HepG2 (cell line): Measurements from ENCODE around the gene MAP2K2. TPM values are rescaled to one million over a fixed set of nuclear protein-coding genes. Genes with fewer than 3 reads are reported as not detected.

Source experiments
- ATAC-seq: fragments of 200-7000 bp; cut with Tn5 transposase; 3 replicates; pipeline ENCODE4 v1.9.1; 2020; ENCODE audit warnings: mild to moderate bottlenecking, moderate library complexity
- BruUV-seq: library from RNA; stranded (reverse); fragments of 400-500 nt; replicated peaks from 2 replicates; lab custom pipeline; 2021; lab: Mats Ljungman, UMichigan
- CTCF ChIA-PET: fragments of 300-600 bp; formaldehyde crosslinking; extraction: SDS; loops from one replicate; lab custom pipeline; 2021; ENCODE audit warnings: low total read pairs, inconsistent platforms, low intra/inter-chr PET ratio; lab: Yijun Ruan, JAX
- POLR2A ChIA-PET: fragments of 350-600 bp; sonication (Branson Sonifier 250); formaldehyde crosslinking; loops from one replicate; lab custom pipeline; 2020; ENCODE audit warnings: antibody characterized with exemption, inconsistent platforms; lab: Yijun Ruan, JAX
- DNase-seq: peaks from one replicate; pipeline ENCODE4 v3.0.0-alpha.2; 2015; ENCODE audit warnings: low spot score
- FAIRE-seq: peaks from 3 replicates; lab custom pipeline; 2011; peaks lifted over from hg19 to GRCh38; lab: Jason Lieb, UNC
- H2AFZ ChIP-seq: one replicate; pipeline ENCODE4 v1.6.1; 2011; ENCODE audit warnings: low read length, inconsistent platforms
- H3K27ac ChIP-seq: fragments of 300-600 bp; 3 replicates; pipeline ENCODE4 v1.8.0; 2011; ENCODE audit warnings: mixed run types, mild to moderate bottlenecking, mixed read lengths, low read length, inconsistent platforms; ENCODE audit not compliant: insufficient read depth; ENCODE audit errors: extremely low read length
- H3K27me3 ChIP-seq, 2 experiments: fragments of 200-600 bp in 1 of 2; 2 replicates in 1 of 2; 3 replicates in 1 of 2; pipeline versions ENCODE4 v1.6.0 to v1.8.0; 2011; ENCODE audit warnings: low read length in 2 of 2, mild to moderate bottlenecking in 2 of 2, moderate library complexity in 2 of 2, inconsistent platforms in 1 of 2; ENCODE audit not compliant: insufficient read depth in 2 of 2, control insufficient read depth in 1 of 2
- H3K36me3 ChIP-seq, 2 experiments: fragments of 200-600 bp in 1 of 2; replicated peaks in 1 of 2; 2 replicates in 1 of 2; 3 replicates in 1 of 2; pipeline versions ENCODE4 v1.5.1 to v1.8.0; 2011; ENCODE audit warnings: low read length in 2 of 2, inconsistent platforms in 1 of 2; ENCODE audit not compliant: insufficient read depth in 2 of 2, control insufficient read depth in 1 of 2
- H3K4me1 ChIP-seq: 2 replicates; pipeline ENCODE4 v1.5.1; 2012; ENCODE audit warnings: low read length, inconsistent platforms; ENCODE audit not compliant: insufficient read depth
- H3K4me2 ChIP-seq: 2 replicates; pipeline ENCODE4 v1.6.0; 2011; ENCODE audit warnings: low read depth, low read length, inconsistent platforms
- H3K4me3 ChIP-seq, 3 experiments: fragments of 200-600 bp in 1 of 3; sonication (generic), shearing (Covaris generic) in 1 of 3; replicated peaks in 1 of 3; 2 replicates each; pipeline ENCODE4 v1.5.1; 2011 to 2016; ENCODE audit warnings: low read length in 3 of 3, inconsistent platforms in 2 of 3, low read depth in 2 of 3, mild to moderate bottlenecking in 2 of 3, control low read depth in 1 of 3, mixed read lengths in 1 of 3; ENCODE audit not compliant: insufficient read depth in 1 of 3
- H3K79me2 ChIP-seq: one replicate; pipeline ENCODE4 v1.6.1; 2011; ENCODE audit warnings: low read length, inconsistent platforms; ENCODE audit not compliant: insufficient read depth
- H3K9ac ChIP-seq: 2 replicates; pipeline ENCODE4 v1.6.0; 2011; ENCODE audit warnings: mild to moderate bottlenecking, low read depth, low read length, inconsistent platforms; ENCODE audit not compliant: insufficient read depth
- H3K9me3 ChIP-seq: 2 replicates; pipeline ENCODE4 v1.5.1; 2012; ENCODE audit warnings: mild to moderate bottlenecking, low read length
- H4K20me1 ChIP-seq: 2 replicates; pipeline ENCODE4 v1.6.0; 2011; ENCODE audit warnings: inconsistent platforms, mild to moderate bottlenecking, low read length, moderate library complexity; ENCODE audit not compliant: insufficient read depth
- CC2D1A ChIP-seq: sonication (generic); formaldehyde crosslinking; IDR thresholded peaks from 2 replicates; pipeline ENCODE4 v1.8.1; 2023; ENCODE audit warnings: mild to moderate bottlenecking, missing genetic modification reagents
- DRAP1 ChIP-seq: IDR thresholded peaks from 2 replicates; pipeline ENCODE4 v1.6.1; 2016; ENCODE audit warnings: missing genetic modification reagents, missing compliant biosample characterization
- MED1 ChIP-seq: sonication (generic); formaldehyde crosslinking; IDR thresholded peaks from 2 replicates; pipeline ENCODE4 v1.4.0; 2020; ENCODE audit warnings: missing genetic modification reagents
- PPARG ChIP-seq: conservative IDR thresholded peaks from 2 replicates; pipeline ENCODE4 v1.6.1; 2016; ENCODE audit warnings: missing biosample characterization, missing genetic modification reagents
- SMARCC2 ChIP-seq: fragments of 450-650 bp; IDR thresholded peaks from 2 replicates; pipeline ENCODE4 v1.6.1; 2017; ENCODE audit warnings: antibody characterized with exemption, mild to moderate bottlenecking
- SOX5 ChIP-seq: IDR thresholded peaks from 2 replicates; pipeline ENCODE4 v1.6.1; 2016; ENCODE audit warnings: borderline replicate concordance
- SUZ12 ChIP-seq: fragments of 150-350 bp; IDR thresholded peaks from 2 replicates; pipeline ENCODE4 v1.6.1; 2014; ENCODE audit warnings: low read depth, low read length
- ZEB1 ChIP-seq: IDR thresholded peaks from 2 replicates; pipeline ENCODE4 v1.6.1; 2012; ENCODE audit warnings: mild to moderate bottlenecking, low read depth, inconsistent platforms; ENCODE audit not compliant: insufficient replicate concordance
- ZNF10 ChIP-seq: sonication (generic); formaldehyde crosslinking; IDR thresholded peaks from 2 replicates; pipeline ENCODE4 v1.4.0; 2020; ENCODE audit warnings: mild to moderate bottlenecking, low read depth, missing genetic modification reagents, borderline replicate concordance
- ZNF296 ChIP-seq: sonication (generic); formaldehyde crosslinking; conservative IDR thresholded peaks from 2 replicates; pipeline ENCODE4 v1.5.0; 2020; ENCODE audit warnings: mild to moderate bottlenecking, missing genetic modification reagents
- ZNF446 ChIP-seq: sonication (generic); formaldehyde crosslinking; IDR thresholded peaks from 2 replicates; pipeline ENCODE4 v1.5.0; 2020; ENCODE audit warnings: mild to moderate bottlenecking, missing genetic modification reagents
- ZNF513 ChIP-seq: sonication (generic); formaldehyde crosslinking; conservative IDR thresholded peaks from 2 replicates; pipeline ENCODE4 v1.5.0; 2020; ENCODE audit warnings: missing genetic modification reagents
- ZNF589 ChIP-seq: sonication (generic); formaldehyde crosslinking; conservative IDR thresholded peaks from 2 replicates; pipeline ENCODE4 v1.8.0; 2022; ENCODE audit warnings: mild to moderate bottlenecking, moderate library complexity, missing genetic modification reagents
- WGBS: methylation state at CpG from one replicate; pipeline ENCODE4 v1.1.6; 2017; ENCODE audit warnings: low lambda C conversion rate; 5-methylcytosine and 5-hydroxymethylcytosine counted together
- in situ Hi-C: cut with HindIII; loops from 2 replicates; pipeline ENCODE4 v1.10.0; 2017; ENCODE audit warnings: low pct_unique_long_range_greater_than_20kb; ENCODE audit not compliant: extremely low pct_ligation_motif_present
- intact Hi-C: fragments of 100-400 bp; cut with micrococcal nuclease; formaldehyde crosslinking; loops from one replicate; pipeline ENCODE4 v1.10.0; 2022; ENCODE audit not compliant: unreplicated experiment
- polyA plus RNA-seq, 8 experiments: library from polyadenylated mRNA; depleted of rRNA in 3 of 8; stranded (reverse) in 7 of 8; unstranded in 1 of 8; fragments of >200 nt; fragmentation: Illumina TruSeq in 4 of 8; extraction: Trizol in 4 of 8; gene quantifications; 2 replicates each; pipeline versions ENCODE4 v1.2.1 to v1.2.3, GENCODE V29; 2011 to 2016; ENCODE audit warnings: low read depth in 4 of 8, missing spikeins in 1 of 8, mixed read lengths in 1 of 8; ENCODE audit not compliant: insufficient read depth in 1 of 8
- total RNA-seq, 5 experiments: library from RNA; depleted of rRNA; stranded (reverse); fragments of >200 nt; fragmentation: Illumina TruSeq; extraction: Trizol; gene quantifications; 2 replicates each; pipeline ENCODE4 v1.2.3, GENCODE V29; 2016; ENCODE audit warnings: low read depth in 1 of 5
- TF ChIP-seq, protein P1 (sequence below): sonication (generic); formaldehyde crosslinking; IDR thresholded peaks from 2 replicates; pipeline ENCODE4 v1.9.0; 2021; ENCODE audit warnings: missing genetic modification reagents, mild to moderate bottlenecking, borderline replicate concordance
- TF ChIP-seq, protein P2 (sequence below): sonication (generic); formaldehyde crosslinking; IDR thresholded peaks from 2 replicates; pipeline ENCODE4 v1.4.0; 2020; ENCODE audit warnings: missing genetic modification reagents; ENCODE audit errors: not compliant biosample characterization
- TF ChIP-seq, protein P3 (sequence below): sonication (generic); formaldehyde crosslinking; IDR thresholded peaks from 2 replicates; pipeline ENCODE4 v1.4.0; 2020; ENCODE audit warnings: mild to moderate bottlenecking, missing genetic modification reagents

Gene MAP2K2
- total and polyA plus RNA-seq, 2 of the 13 experiments (the other 11 are each of a cell fraction or from before 2014, with no cell fraction given) = 70.3 to 80.9 TPM

- BruUV-seq = no TSS peak
- WGBS = 98% methylated on average over 16 of the region's 18 CpGs
- H4K20me1 ChIP-seq = no peaks in the 10 kb centered on the region
- ATAC-seq = no peak
- peaks cover 4 to 7% of the 10 kb centered on the region in 2 experiments; a peak in 3 of 5 replicates for H3K36me3 ChIP-seq
- no peak overlapping the region for H3K4me3 ChIP-seq
- no peak overlapping the region for H3K9ac ChIP-seq
- in situ Hi-C loops (no loop called here), intact Hi-C loops (no loop called here)
- no peak for FAIRE-seq
- H3K27me3 ChIP-seq = no peaks in the 10 kb centered on the region
- H3K79me2 ChIP-seq = no peaks in the 10 kb centered on the region
- no peak for DNase-seq
- no peaks in the 10 kb centered on the region for H3K4me1 ChIP-seq
- no peak overlapping the region for H3K27ac ChIP-seq
- CTCF ChIA-PET = no interaction called here
- H2AFZ ChIP-seq = no peak overlapping the region
- no peaks in the 10 kb centered on the region for H3K9me3 ChIP-seq
- POLR2A ChIA-PET = interaction anchor here (1.6 kb wide), 1 partner anchor 27 kb away, joined by 5 read pairs; the partner anchor contains the start of gene ZBTB7A
- H3K4me2 ChIP-seq = no peak overlapping the region
- TF ChIP-seq ZNF513 (CRISPR knock-in tag) (no peak), SOX5 (CRISPR knock-in tag) (no peak), ZNF446 (CRISPR knock-in tag) (no peak), ZNF10 (CRISPR knock-in tag) (no peak), MED1 (CRISPR knock-in tag) (no peak), ZNF589 (no peak), DRAP1 (CRISPR knock-in tag) (no peak), SUZ12 (no peak), CC2D1A (CRISPR knock-in tag) (no peak), ZNF296 (CRISPR knock-in tag) (no peak), SMARCC2 (no peak), ZEB1 (no peak), PPARG (no peak)
- TF ChIP-seq, protein P1, sequence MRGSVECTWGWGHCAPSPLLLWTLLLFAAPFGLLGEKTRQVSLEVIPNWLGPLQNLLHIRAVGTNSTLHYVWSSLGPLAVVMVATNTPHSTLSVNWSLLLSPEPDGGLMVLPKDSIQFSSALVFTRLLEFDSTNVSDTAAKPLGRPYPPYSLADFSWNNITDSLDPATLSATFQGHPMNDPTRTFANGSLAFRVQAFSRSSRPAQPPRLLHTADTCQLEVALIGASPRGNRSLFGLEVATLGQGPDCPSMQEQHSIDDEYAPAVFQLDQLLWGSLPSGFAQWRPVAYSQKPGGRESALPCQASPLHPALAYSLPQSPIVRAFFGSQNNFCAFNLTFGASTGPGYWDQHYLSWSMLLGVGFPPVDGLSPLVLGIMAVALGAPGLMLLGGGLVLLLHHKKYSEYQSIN (CRISPR knock-in tag) = no peak
- TF ChIP-seq, protein P2, sequence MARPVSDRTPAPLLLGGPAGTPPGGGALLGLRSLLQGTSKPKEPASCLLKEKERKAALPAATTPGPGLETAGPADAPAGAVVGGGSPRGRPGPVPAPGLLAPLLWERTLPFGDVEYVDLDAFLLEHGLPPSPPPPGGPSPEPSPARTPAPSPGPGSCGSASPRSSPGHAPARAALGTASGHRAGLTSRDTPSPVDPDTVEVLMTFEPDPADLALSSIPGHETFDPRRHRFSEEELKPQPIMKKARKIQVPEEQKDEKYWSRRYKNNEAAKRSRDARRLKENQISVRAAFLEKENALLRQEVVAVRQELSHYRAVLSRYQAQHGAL (CRISPR knock-in tag) = no peak
- TF ChIP-seq, protein P3, sequence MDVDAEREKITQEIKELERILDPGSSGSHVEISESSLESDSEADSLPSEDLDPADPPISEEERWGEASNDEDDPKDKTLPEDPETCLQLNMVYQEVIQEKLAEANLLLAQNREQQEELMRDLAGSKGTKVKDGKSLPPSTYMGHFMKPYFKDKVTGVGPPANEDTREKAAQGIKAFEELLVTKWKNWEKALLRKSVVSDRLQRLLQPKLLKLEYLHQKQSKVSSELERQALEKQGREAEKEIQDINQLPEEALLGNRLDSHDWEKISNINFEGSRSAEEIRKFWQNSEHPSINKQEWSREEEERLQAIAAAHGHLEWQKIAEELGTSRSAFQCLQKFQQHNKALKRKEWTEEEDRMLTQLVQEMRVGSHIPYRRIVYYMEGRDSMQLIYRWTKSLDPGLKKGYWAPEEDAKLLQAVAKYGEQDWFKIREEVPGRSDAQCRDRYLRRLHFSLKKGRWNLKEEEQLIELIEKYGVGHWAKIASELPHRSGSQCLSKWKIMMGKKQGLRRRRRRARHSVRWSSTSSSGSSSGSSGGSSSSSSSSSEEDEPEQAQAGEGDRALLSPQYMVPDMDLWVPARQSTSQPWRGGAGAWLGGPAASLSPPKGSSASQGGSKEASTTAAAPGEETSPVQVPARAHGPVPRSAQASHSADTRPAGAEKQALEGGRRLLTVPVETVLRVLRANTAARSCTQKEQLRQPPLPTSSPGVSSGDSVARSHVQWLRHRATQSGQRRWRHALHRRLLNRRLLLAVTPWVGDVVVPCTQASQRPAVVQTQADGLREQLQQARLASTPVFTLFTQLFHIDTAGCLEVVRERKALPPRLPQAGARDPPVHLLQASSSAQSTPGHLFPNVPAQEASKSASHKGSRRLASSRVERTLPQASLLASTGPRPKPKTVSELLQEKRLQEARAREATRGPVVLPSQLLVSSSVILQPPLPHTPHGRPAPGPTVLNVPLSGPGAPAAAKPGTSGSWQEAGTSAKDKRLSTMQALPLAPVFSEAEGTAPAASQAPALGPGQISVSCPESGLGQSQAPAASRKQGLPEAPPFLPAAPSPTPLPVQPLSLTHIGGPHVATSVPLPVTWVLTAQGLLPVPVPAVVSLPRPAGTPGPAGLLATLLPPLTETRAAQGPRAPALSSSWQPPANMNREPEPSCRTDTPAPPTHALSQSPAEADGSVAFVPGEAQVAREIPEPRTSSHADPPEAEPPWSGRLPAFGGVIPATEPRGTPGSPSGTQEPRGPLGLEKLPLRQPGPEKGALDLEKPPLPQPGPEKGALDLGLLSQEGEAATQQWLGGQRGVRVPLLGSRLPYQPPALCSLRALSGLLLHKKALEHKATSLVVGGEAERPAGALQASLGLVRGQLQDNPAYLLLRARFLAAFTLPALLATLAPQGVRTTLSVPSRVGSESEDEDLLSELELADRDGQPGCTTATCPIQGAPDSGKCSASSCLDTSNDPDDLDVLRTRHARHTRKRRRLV (CRISPR knock-in tag) = no peak
Measured at GRCh38 chr19:4093643-4094175, 30.2 kb downstream of the MAP2K2 start.
